Esophagus squamous epithelium (tissue), 5 donors: ENCODE measurements around the gene OTUD5. TPM values are rescaled to one million over a fixed set of nuclear protein-coding genes. Genes with fewer than 3 reads are reported as not detected.
A peak's percentile ranks its signal among the peaks of the same experiment; 100 is the strongest.

Experiments
- DNase-seq: peaks from one replicate; lab custom pipeline; 2025; lab: John Stamatoyannopoulos, UW
- H3K27ac ChIP-seq, 4 donors: fragments of 200-600 bp; sonication (generic); one replicate each; pipeline ENCODE4 v1.5.1; 2016 to 2019; ENCODE audit warnings: mild to moderate bottlenecking in 1 of 4
- H3K27me3 ChIP-seq, 4 donors: fragments of 200-600 bp; sonication (generic); 1 replicate in 3 of 4; 2 replicates in 1 of 4; pipeline versions ENCODE4 v1.5.1 to v1.6.0; 2017 to 2021; ENCODE audit warnings: antibody characterized with exemption in 1 of 4
- H3K36me3 ChIP-seq, 3 donors: fragments of 200-600 bp; sonication (generic); one replicate each; pipeline ENCODE4 v1.5.1; 2016 to 2019
- H3K4me1 ChIP-seq, 3 donors: fragments of 200-600 bp; sonication (generic); one replicate each; pipeline ENCODE4 v1.5.1; 2017 to 2019
- H3K4me3 ChIP-seq, 4 donors: fragments of 200-600 bp; sonication (generic); 1 replicate in 3 of 4; 2 replicates in 1 of 4; pipeline ENCODE4 v1.5.1; 2016 to 2019; ENCODE audit warnings: mild to moderate bottlenecking in 2 of 4, moderate library complexity in 1 of 4
- H3K9me3 ChIP-seq, 3 donors: fragments of 200-600 bp; sonication (generic); one replicate each; pipeline ENCODE4 v1.5.1; 2016 to 2019
- CTCF ChIP-seq, 6 experiments: fragments of 450-650 bp in 4 of 6; fragments of 200-600 bp in 2 of 6; sonication (generic) in 2 of 6; IDR thresholded peaks; one replicate each; pipeline ENCODE4 v1.5.1; 2016 to 2019; ENCODE audit warnings: antibody characterized with exemption in 6 of 6, mild to moderate bottlenecking in 4 of 6, moderate library complexity in 4 of 6
- POLR2A ChIP-seq, 4 donors: fragments of 450-650 bp; IDR thresholded peaks; one replicate each; pipeline ENCODE4 v1.6.1; 2017; ENCODE audit warnings: antibody characterized with exemption in 4 of 4, mild to moderate bottlenecking in 4 of 4, moderate library complexity in 3 of 4
- WGBS, 2 donors: methylation state at CpG; one replicate each; pipeline ENCODE4 v1.1.5; 2018; 5-methylcytosine and 5-hydroxymethylcytosine counted together
- intact Hi-C: fragments of 100-400 bp; cut with DNase I; formaldehyde crosslinking; loops from one replicate; pipeline ENCODE4 v1.15.0; 2022
- total RNA-seq, 4 donors: library from RNA; depleted of rRNA; stranded (reverse); fragments of >200 nt; gene quantifications; one replicate each; pipeline ENCODE4 v1.1.0, GENCODE V29; 2016
- donor health status: DM: yes; HTN: yes; CAD: no.

OTUD5 gene
- total RNA-seq, 4 donors from 2014 or later = 15.7 to 28.4 (median 24.3) TPM

- TF ChIP-seq POLR2A (IDR thresholded peaks at IDR 0.05) = no peak
- no peak for TF ChIP-seq CTCF (IDR thresholded peaks at IDR 0.05)
- H3K27me3 ChIP-seq = no peaks in the 10 kb centered on the region
- WGBS, 2 donors = 75 to 79% methylated on average over 4 to 7 of the region's 13 CpGs
Measured at GRCh38 chrX:48914593-48915493, 42.6 kb downstream of the OTUD5 start.

GRCh38 chrX:48913605-48914366, 43.6 kb downstream of the OTUD5 start:
- H3K9me3 ChIP-seq = no peaks in the 10 kb centered on the region
- no peaks in the 10 kb centered on the region for H3K27me3 ChIP-seq
- DNase-seq = no peak
- WGBS, 2 donors = 75% methylated on average over 5 of the region's 5 CpGs; no CpG with 5 or more reads in 1 of the 2 donors
- intact Hi-C loops = no loop called here
- no peak overlapping the region for H3K4me3 ChIP-seq
- TF ChIP-seq CTCF (IDR thresholded peaks at IDR 0.05) (no peak), POLR2A (IDR thresholded peaks at IDR 0.05) (no peak)
- H3K4me1 ChIP-seq = peaks cover 0 to 48% (median 0%) of the 10 kb centered on the region in 3 donors
- peaks cover 0 to 27% (median 0%) of the 10 kb centered on the region in 3 donors for H3K36me3 ChIP-seq
- H3K27ac ChIP-seq = no peak overlapping the region

More at GRCh38 chrX:48914593-48915493, 42.6 kb downstream of the OTUD5 start:
- intact Hi-C loops = no loop called here
- peaks cover 0 to 54% (median 0%) of the 10 kb centered on the region in 3 donors for H3K4me1 ChIP-seq
- H3K9me3 ChIP-seq = no peaks in the 10 kb centered on the region
- H3K36me3 ChIP-seq = peaks cover 0 to 22% (median 0%) of the 10 kb centered on the region in 3 donors
- H3K4me3 ChIP-seq = peak overlapping the region in 1 of 4 donors; percentile 14
- no peak overlapping the region for H3K27ac ChIP-seq
- DNase-seq = no peak

- Histone ChIP-seq H3K4me1 (peaks cover 0 to 28% (median 0%) of the 10 kb centered on the region in 3 donors), H3K27me3 (no peaks in the 10 kb centered on the region), H3K27ac (peak within 1 kb of the TSS; percentile 82 to 93 (median 88)), H3K36me3 (peaks cover 0 to 49% (median 0%) of the 10 kb centered on the region in 3 donors), H3K4me3 (peak within 1 kb of the TSS; percentile 51 to 71 (median 66)), H3K9me3 (no peaks in the 10 kb centered on the region)
- no peak for TF ChIP-seq CTCF (IDR thresholded peaks at IDR 0.05)
- peak in 3 of 4 donors; percentile 8 to 68 (median 52) for TF ChIP-seq POLR2A (IDR thresholded peaks at IDR 0.05)
- DNase-seq = peak; percentile 16
- intact Hi-C loops = no loop called here
- 0 to 33% methylated on average over 5 to 32 of the region's 60 CpGs for WGBS, 2 donors
Measured at GRCh38 chrX:48911412-48912182, 45.8 kb downstream of the OTUD5 start, which contains the start of gene SLC35A2. Gene SLC35A2, minus strand, starts transcription at chrX:48911646. Its CDS starts 10 bp downstream, at chrX:48911636.

GRCh38 chrX:48910926-48911411, 46.4 kb downstream of the OTUD5 start:
- TF ChIP-seq CTCF (IDR thresholded peaks at IDR 0.05) (no peak), POLR2A (IDR thresholded peaks at IDR 0.05) (no peak)
- 3 to 37% methylated on average over 8 to 12 of the region's 12 CpGs for WGBS, 2 donors
- no peaks in the 10 kb centered on the region for H3K27me3 ChIP-seq
- H3K4me1 ChIP-seq = peaks cover 0 to 27% (median 0%) of the 10 kb centered on the region in 3 donors
- peak overlapping the region; percentile 82 to 93 (median 88) for H3K27ac ChIP-seq
- intact Hi-C loops = no loop called here
- H3K36me3 ChIP-seq = peaks cover 0 to 55% (median 0%) of the 10 kb centered on the region in 3 donors
- H3K9me3 ChIP-seq = no peaks in the 10 kb centered on the region
- no peak for DNase-seq
- H3K4me3 ChIP-seq = peak overlapping the region; percentile 51 to 71 (median 66)
